Testis (tissue), 2 donors: ENCODE data around the gene TMEM225B.

ENCODE experiments used
- POLR2A ChIP-seq: fragments of 450-650 bp; IDR thresholded peaks from one replicate; pipeline ENCODE4 v1.6.1; 2017; ENCODE audit warnings: antibody characterized with exemption, mild to moderate bottlenecking, moderate library complexity
- TF ChIP-seq, protein P1 (sequence below), 3 experiments: fragments of 450-650 bp in 2 of 3; fragments of 200-600 bp in 1 of 3; sonication (generic) in 1 of 3; IDR thresholded peaks; one replicate each; pipeline ENCODE4 v1.5.1; 2016 to 2019; ENCODE audit warnings: antibody characterized with exemption in 3 of 3, mild to moderate bottlenecking in 2 of 3, moderate library complexity in 1 of 3

DNA sequence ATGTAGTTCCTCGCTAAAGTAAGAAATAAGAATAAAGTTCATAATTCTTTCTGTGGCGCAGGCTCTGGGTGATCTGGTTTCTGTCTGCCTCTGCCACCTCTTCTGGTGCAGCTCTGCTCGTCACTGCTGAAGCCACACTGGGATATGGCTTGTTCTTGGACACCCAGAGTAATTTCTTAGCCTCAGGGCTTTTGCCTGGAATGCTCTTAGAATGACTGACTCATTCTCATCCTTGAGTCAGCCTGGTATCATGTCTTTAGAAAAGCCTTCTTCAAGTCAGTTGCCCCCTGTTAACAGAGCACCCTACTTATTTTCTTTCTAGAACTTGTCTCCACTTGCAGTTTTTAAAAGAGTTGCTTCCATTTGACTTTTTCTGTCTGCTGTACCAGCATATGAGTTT lies 20.7 kb downstream of the TMEM225B start:
- TF ChIP-seq, protein P1, sequence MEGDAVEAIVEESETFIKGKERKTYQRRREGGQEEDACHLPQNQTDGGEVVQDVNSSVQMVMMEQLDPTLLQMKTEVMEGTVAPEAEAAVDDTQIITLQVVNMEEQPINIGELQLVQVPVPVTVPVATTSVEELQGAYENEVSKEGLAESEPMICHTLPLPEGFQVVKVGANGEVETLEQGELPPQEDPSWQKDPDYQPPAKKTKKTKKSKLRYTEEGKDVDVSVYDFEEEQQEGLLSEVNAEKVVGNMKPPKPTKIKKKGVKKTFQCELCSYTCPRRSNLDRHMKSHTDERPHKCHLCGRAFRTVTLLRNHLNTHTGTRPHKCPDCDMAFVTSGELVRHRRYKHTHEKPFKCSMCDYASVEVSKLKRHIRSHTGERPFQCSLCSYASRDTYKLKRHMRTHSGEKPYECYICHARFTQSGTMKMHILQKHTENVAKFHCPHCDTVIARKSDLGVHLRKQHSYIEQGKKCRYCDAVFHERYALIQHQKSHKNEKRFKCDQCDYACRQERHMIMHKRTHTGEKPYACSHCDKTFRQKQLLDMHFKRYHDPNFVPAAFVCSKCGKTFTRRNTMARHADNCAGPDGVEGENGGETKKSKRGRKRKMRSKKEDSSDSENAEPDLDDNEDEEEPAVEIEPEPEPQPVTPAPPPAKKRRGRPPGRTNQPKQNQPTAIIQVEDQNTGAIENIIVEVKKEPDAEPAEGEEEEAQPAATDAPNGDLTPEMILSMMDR (IDR thresholded peaks at IDR 0.05) = no peak
- no peak for TF ChIP-seq POLR2A
